Limb (tissue), 2 donors: ENCODE measurements around the gene SLCO1B3.

Experiments used
- DNase-seq, 2 donors: peaks; one replicate each; pipeline ENCODE4 v3.0.0-alpha.2; 2016; ENCODE audit errors: extremely low spot score in 2 of 2

The SLCO1B3 gene

GRCh38 chr12:20885116-20885515 lies 74.6 kb downstream of the SLCO1B3 start:
- no peak for DNase-seq

GRCh38 chr12:20885552-20885951 lies 75.0 kb downstream of the SLCO1B3 start:
- DNase-seq: no peak

GRCh38 chr12:20917269-20917668 lies 106.8 kb downstream of the SLCO1B3 start:
- no peak for DNase-seq

- DNase-seq: no peak
Measured at GRCh38 chr12:20917819-20918218, 107.3 kb downstream of the SLCO1B3 start.

GRCh38 chr12:20931894-20932293 lies 121.4 kb downstream of the SLCO1B3 start:
- no peak for DNase-seq

- DNase-seq: no peak
Measured at GRCh38 chr12:20946732-20947131, 136.2 kb downstream of the SLCO1B3 start.

- no peak for DNase-seq
Measured at GRCh38 chr12:20950248-20950647, 139.7 kb downstream of the SLCO1B3 start.

GRCh38 chr12:20963303-20963702 lies 152.8 kb downstream of the SLCO1B3 start:
- no peak for DNase-seq

- DNase-seq: no peak
Measured at GRCh38 chr12:20963762-20964161, 153.3 kb downstream of the SLCO1B3 start.
